Heart left ventricle (tissue), 13 donors: ENCODE measurements around the gene RBKS.

Experiments used
- CTCF ChIP-seq, 12 donors: fragments of 200-600 bp; sonication (generic) in 4 of 12; IDR thresholded peaks; one replicate each; pipeline versions ENCODE4 v1.5.0 to v1.8.0; 2018 to 2022; ENCODE audit warnings: antibody characterized with exemption in 12 of 12, mild to moderate bottlenecking in 5 of 12
- POLR2A ChIP-seq, 2 donors: fragments of 450-650 bp; IDR thresholded peaks; one replicate each; pipeline ENCODE4 v1.6.1; 2017; ENCODE audit warnings: antibody characterized with exemption in 2 of 2, mild to moderate bottlenecking in 2 of 2, moderate library complexity in 2 of 2
- donor health status: ischemic (EF 13 %, LVEDD 7.1; RV severe dilation, severe dysfunction).
- donor health status: DM: no; HTN: yes; CAD: no.
- donor health status: DM: no; HTN: no; CAD: no.
- donor health status: ischemic (EF 25% LVEDD 6.9; RV normal size, moderate dysfunction).
- donor health status: ischemic (EF 25% LVEDD 5.7; RV mildly dilated, moderate dysfunction).
- donor health status: ischemic (EF 35%, LVEDD 5.7; RV mildly dilated, moderate dysfunction).
- donor health status: nonischemic (EF 11% LVEDD 7.7; RV severe dilation, severe dysfunction).
- donor health status: DM: yes; HTN: yes; CAD: no.
- donor health status: PGD.
- donor health status: ischemic (EF 29% LVEDD 5.4; RV normal size, mild dysfunction).
- donor health status: nonischemic (EF 23%, LVEDD 6.1; RV moderate dilation, normal function).

- no peak for TF ChIP-seq POLR2A (IDR thresholded peaks at IDR 0.05)
- no peak for TF ChIP-seq CTCF (IDR thresholded peaks at IDR 0.05)
Measured at GRCh38 chr2:27776696-27777095, 113.5 kb downstream of the RBKS start.
